Hematopoietic multipotent progenitor cell treated with erythropoietin and hydrocortisone succinate and interleukin-3 and kit ligand, for 4 days (in vitro differentiated cells): ENCODE measurements around the gene ADCYAP1R1.
"Not testable (repeated sequence)": the region's sequence is repeated elsewhere in the genome, so short reads cannot be mapped to it uniquely, and the experiment has no call there.

Experiments
- DNase-seq: peaks from one replicate; pipeline ENCODE4 v3.0.0-alpha.2; 2015

ADCYAP1R1 gene

GRCh38 chr7:31151849-31152248, 99.7 kb downstream of the ADCYAP1R1 start:
- DNase-seq, result no peak

GRCh38 chr7:31153318-31153717, 101.2 kb downstream of the ADCYAP1R1 start:
- DNase-seq, result not testable (repeated sequence)

- no peak for DNase-seq
These were observed 108.8 kb downstream of the ADCYAP1R1 start for GRCh38 chr7:31160941-31161340.
